HG03175 (cell line): ENCODE data around the gene AADACL4.
"Not testable (repeated sequence)": the region's sequence is repeated elsewhere in the genome, so short reads cannot be mapped to it uniquely, and the experiment has no call there.

Experiments used
- ATAC-seq: cut with Tn5 transposase; IDR thresholded peaks from one replicate; pipeline ENCODE4 v1.9.1; 2021; ENCODE audit warnings: mild to moderate bottlenecking, moderate library complexity; ENCODE audit not compliant: unreplicated experiment

Gene AADACL4

GRCh38 chr1:12629511-12629956 is 14.4 kb upstream of the AADACL4 start:
- no peak for ATAC-seq

GRCh38 chr1:12629985-12630760 is 13.7 kb upstream of the AADACL4 start:
- no peak for ATAC-seq

- ATAC-seq = no peak
Measured at GRCh38 chr1:12630946-12631530, 12.8 kb upstream of the AADACL4 start.

- ATAC-seq = no peak
Measured at GRCh38 chr1:12631571-12631970, 12.3 kb upstream of the AADACL4 start.

- no peak for ATAC-seq
Measured at GRCh38 chr1:12634156-12634555, 9.7 kb upstream of the AADACL4 start.

GRCh38 chr1:12634696-12635202 is 9.1 kb upstream of the AADACL4 start:
- ATAC-seq = no peak

- no peak for ATAC-seq
Measured at GRCh38 chr1:12636098-12636950, 7.6 kb upstream of the AADACL4 start.

- ATAC-seq = no peak
Measured at GRCh38 chr1:12637693-12638092, 6.2 kb upstream of the AADACL4 start.

GRCh38 chr1:12640237-12640957 is 3.5 kb upstream of the AADACL4 start:
- no peak for ATAC-seq

GRCh38 chr1:12640958-12641272 is 3.0 kb upstream of the AADACL4 start:
- no peak for ATAC-seq

- no peak for ATAC-seq
Measured at GRCh38 chr1:12643079-12643478, 806 bp upstream of the AADACL4 start.

GRCh38 chr1:12644237-12644636 is 352 bp downstream of the AADACL4 start:
- no peak for ATAC-seq

GRCh38 chr1:12644829-12645228 is 944 bp downstream of the AADACL4 start:
- ATAC-seq = no peak

- not testable (repeated sequence) for ATAC-seq
Measured at GRCh38 chr1:12645401-12645800, 1.5 kb downstream of the AADACL4 start.

- ATAC-seq = no peak
Measured at GRCh38 chr1:12648741-12649140, 4.9 kb downstream of the AADACL4 start.

GRCh38 chr1:12649971-12650421 is 6.1 kb downstream of the AADACL4 start:
- ATAC-seq = no peak

- ATAC-seq = no peak
Measured at GRCh38 chr1:12654004-12654567, 10.2 kb downstream of the AADACL4 start.

- no peak for ATAC-seq
Measured at GRCh38 chr1:12654657-12655056, 10.8 kb downstream of the AADACL4 start.

- ATAC-seq = no peak
Measured at GRCh38 chr1:12656575-12656974, 12.7 kb downstream of the AADACL4 start.

GRCh38 chr1:12657060-12657884 is 13.4 kb downstream of the AADACL4 start:
- no peak for ATAC-seq
